Spleen (tissue), 13 donors: ENCODE results near the gene STARD6. TPM values are rescaled to one million over a fixed set of nuclear protein-coding genes. Genes with fewer than 3 reads are reported as not detected.

Experiments
- DNase-seq: peaks from one replicate; pipeline ENCODE4 v3.0.0-alpha.2; 2020
- H3K27ac ChIP-seq, 8 donors: fragments of 200-600 bp; sonication (generic) in 7 of 8; 1 replicate in 4 of 8; 2 replicates in 4 of 8; pipeline versions ENCODE4 v1.5.0 to v1.8.0; 2016 to 2021; ENCODE audit warnings: inconsistent platforms in 4 of 8, mild to moderate bottlenecking in 4 of 8, moderate library complexity in 1 of 8
- H3K27me3 ChIP-seq, 7 donors: fragments of 200-600 bp; sonication (generic) in 6 of 7; replicated peaks in 1 of 7; 1 replicate in 4 of 7; 2 replicates in 3 of 7; pipeline versions ENCODE4 v1.5.0 to v1.8.0; 2016 to 2021; ENCODE audit warnings: inconsistent platforms in 3 of 7, mild to moderate bottlenecking in 1 of 7
- H3K36me3 ChIP-seq, 6 donors: fragments of 200-600 bp; sonication (generic) in 5 of 6; 1 replicate in 4 of 6; 2 replicates in 2 of 6; pipeline versions ENCODE4 v1.5.0 to v1.8.0; 2016 to 2021; ENCODE audit warnings: inconsistent platforms in 2 of 6
- H3K4me1 ChIP-seq, 6 donors: fragments of 200-600 bp; sonication (generic) in 5 of 6; 1 replicate in 3 of 6; 2 replicates in 3 of 6; pipeline versions ENCODE4 v1.5.0 to v1.8.0; 2016 to 2021; ENCODE audit warnings: inconsistent platforms in 3 of 6
- H3K4me3 ChIP-seq, 8 donors: fragments of 200-600 bp; sonication (generic) in 7 of 8; 1 replicate in 4 of 8; 2 replicates in 4 of 8; pipeline versions ENCODE4 v1.5.0 to v1.8.0; 2016 to 2021; ENCODE audit warnings: inconsistent platforms in 4 of 8, mild to moderate bottlenecking in 4 of 8, moderate library complexity in 2 of 8
- H3K9me3 ChIP-seq, 8 donors: fragments of 200-600 bp; sonication (generic) in 7 of 8; 1 replicate in 4 of 8; 2 replicates in 4 of 8; pipeline versions ENCODE4 v1.5.0 to v1.8.0; 2016 to 2021; ENCODE audit warnings: inconsistent platforms in 4 of 8
- CTCF ChIP-seq, 11 experiments: fragments of 200-600 bp in 7 of 11; fragments of 450-650 bp in 4 of 11; sonication (generic) in 4 of 11; IDR thresholded peaks in 8 of 11; conservative IDR thresholded peaks in 3 of 11; 1 replicate in 7 of 11; 2 replicates in 4 of 11; pipeline versions ENCODE4 v1.4.0 to v1.8.0; 2016 to 2021; ENCODE audit warnings: antibody characterized with exemption in 11 of 11, inconsistent platforms in 4 of 11, mild to moderate bottlenecking in 1 of 11
- POLR2A ChIP-seq, 3 donors: fragments of 450-650 bp; IDR thresholded peaks; one replicate each; pipeline ENCODE4 v1.5.1; 2017; ENCODE audit warnings: antibody characterized with exemption in 3 of 3, mild to moderate bottlenecking in 1 of 3
- POLR2AphosphoS5 ChIP-seq, 3 donors: sonication (generic); formaldehyde crosslinking; IDR thresholded peaks; one replicate each; pipeline ENCODE4 v1.5.1; 2017; ENCODE audit warnings: antibody characterized with exemption in 3 of 3
- WGBS, 5 donors: extraction: QIAGEN DNeasy Blood & Tissue Kit in 3 of 5; methylation state at CpG; one replicate each; pipeline versions ENCODE4 v1.1.5 to v1.1.7; 2013 to 2018; 5-methylcytosine and 5-hydroxymethylcytosine counted together
- intact Hi-C: fragments of 100-400 bp; cut with DNase I; formaldehyde crosslinking; loops from one replicate; pipeline ENCODE4 v1.15.0; 2023; ENCODE audit warnings: low total_unique reads
- long read RNA-seq, 2 donors: transcript quantifications; one replicate each; lab custom pipeline, GENCODE V29; 2026
- polyA plus RNA-seq, 3 donors: library from polyadenylated mRNA; stranded (reverse); fragments of 200-250 nt; gene quantifications; one replicate each; pipeline ENCODE4 v1.2.1, GENCODE V29; 2013
- total RNA-seq, 7 donors: library from RNA; depleted of rRNA in 3 of 7; stranded (reverse); fragments of >200 nt in 3 of 7; fragmentation: NEBNext Ultra II Directional in 4 of 7; extraction: Animal tissue kit (Norgen Biotek cat#: 25700) in 4 of 7; gene quantifications; one replicate each; pipeline versions ENCODE4 v1.1.0 to v1.2.1, GENCODE V29; 2016 to 2021
- donor health status: healthy with polysubstance abuse.
- donor health status: DM: no; HTN: no; CAD: no; lungs with moderate emphysema.
- donor health status: DM: no; HTN: no; CAD: no.
- donor health status: Bipolar disorder and iron deficiency.
- donor health status: healthy.
- donor health status: DM: no; HTN: no; CAD: no.
- donor health status: DM: yes; HTN: yes; CAD: no.

The STARD6 gene
- total RNA-seq = not detected
- not detected for polyA plus RNA-seq
- long read RNA-seq, donor 1 = 0 reads
- long read RNA-seq, donor 2 = 0 reads

- H3K4me3 ChIP-seq = peak within 1 kb of the TSS; percentile 72 to 87 (median 78)
- H3K27me3 ChIP-seq = peaks cover 0 to 6% (median 0%) of the 10 kb centered on the region in 7 donors
- WGBS, 5 donors = 0 to 1% (median 0%) methylated on average over 45 to 62 of the region's 62 CpGs
- H3K27ac ChIP-seq = peak within 1 kb of the TSS in 7 of 8 donors; percentile 51 to 84 (median 75)
- H3K36me3 ChIP-seq = peaks cover 0 to 8% (median 0%) of the 10 kb centered on the region in 6 donors
- H3K4me1 ChIP-seq = peaks cover 0 to 22% (median 16%) of the 10 kb centered on the region in 6 donors
- peak in 10 of 11 experiments; percentile 13 to 65 (median 50) for TF ChIP-seq CTCF (IDR thresholded peaks at IDR 0.05 in 8 of 11, conservative IDR thresholded peaks at IDR 0.05 in 3 of 11)
- peak; percentile 82 to 92 (median 91) for TF ChIP-seq POLR2AphosphoS5 (IDR thresholded peaks at IDR 0.05)
- TF ChIP-seq POLR2A (IDR thresholded peaks at IDR 0.05) = peak in 1 of 3 donors; percentile 10
- peak; percentile 98 for DNase-seq
- intact Hi-C loops = no loop called here
- H3K9me3 ChIP-seq = no peaks in the 10 kb centered on the region
Observed at GRCh38 chr18:54357660-54358494, at the start of gene STARD6, which contains the start of gene C18orf54. Gene STARD6, minus strand, starts transcription at chr18:54357858. Its CDS starts 3,285 bp downstream, at chr18:54354573. Gene C18orf54, plus strand, starts transcription at chr18:54357906. Its CDS starts 2,667 bp downstream, at chr18:54360573.

GRCh38 chr18:54405290-54405689 lies 47.6 kb upstream of the STARD6 start:
- no peaks in the 10 kb centered on the region for H3K36me3 ChIP-seq
- no peak for DNase-seq
- intact Hi-C loops = no loop called here
- peaks cover 0 to 6% (median 0%) of the 10 kb centered on the region in 7 donors for H3K27me3 ChIP-seq
- no peak overlapping the region for H3K27ac ChIP-seq
- H3K4me1 ChIP-seq = no peaks in the 10 kb centered on the region
- TF ChIP-seq POLR2AphosphoS5 (IDR thresholded peaks at IDR 0.05) (no peak), POLR2A (IDR thresholded peaks at IDR 0.05) (no peak), CTCF (IDR thresholded peaks at IDR 0.05 in 8 of 11, conservative IDR thresholded peaks at IDR 0.05 in 3 of 11) (no peak)
- no peaks in the 10 kb centered on the region for H3K9me3 ChIP-seq
- H3K4me3 ChIP-seq = no peak overlapping the region

GRCh38 chr18:54396760-54397159 lies 39.1 kb upstream of the STARD6 start:
- Histone ChIP-seq H3K36me3 (no peaks in the 10 kb centered on the region), H3K27me3 (no peaks in the 10 kb centered on the region), H3K9me3 (no peaks in the 10 kb centered on the region), H3K27ac (no peak overlapping the region), H3K4me1 (no peaks in the 10 kb centered on the region), H3K4me3 (no peak overlapping the region)
- 63 to 78% (median 76%) methylated on average over 1 of the region's 1 CpG for WGBS, 5 donors
- no peak for DNase-seq
- intact Hi-C loops = no loop called here
- TF ChIP-seq POLR2AphosphoS5 (IDR thresholded peaks at IDR 0.05) (no peak), CTCF (IDR thresholded peaks at IDR 0.05 in 8 of 11, conservative IDR thresholded peaks at IDR 0.05 in 3 of 11) (no peak), POLR2A (IDR thresholded peaks at IDR 0.05) (no peak)

- TF ChIP-seq POLR2AphosphoS5 (IDR thresholded peaks at IDR 0.05) (no peak), CTCF (IDR thresholded peaks at IDR 0.05 in 8 of 11, conservative IDR thresholded peaks at IDR 0.05 in 3 of 11) (no peak), POLR2A (IDR thresholded peaks at IDR 0.05) (no peak)
- 56 to 71% (median 71%) methylated on average over 1 of the region's 1 CpG for WGBS, 5 donors
- intact Hi-C loops = no loop called here
Observed at GRCh38 chr18:54393648-54394294, 36.1 kb upstream of the STARD6 start.

More at GRCh38 chr18:54393648-54394294, 36.1 kb upstream of the STARD6 start:
- H3K4me1 ChIP-seq = no peaks in the 10 kb centered on the region
- H3K9me3 ChIP-seq = no peaks in the 10 kb centered on the region
- H3K27me3 ChIP-seq = peaks cover 0 to 3% (median 0%) of the 10 kb centered on the region in 7 donors
- no peak overlapping the region for H3K4me3 ChIP-seq
- no peak overlapping the region for H3K27ac ChIP-seq
- no peak for DNase-seq
- H3K36me3 ChIP-seq = no peaks in the 10 kb centered on the region
